MG63 (cell line): ENCODE data around the gene MFNG. TPM values are rescaled to one million over a fixed set of nuclear protein-coding genes. Genes with fewer than 3 reads are reported as not detected.

Experiments used
- DNase-seq: peaks from one replicate; pipeline ENCODE4 v3.0.0-alpha.2; 2020
- H3K27me3 ChIP-seq: fragments of 250-450 bp; sonication (Bioruptor Pico); 2 replicates; pipeline ENCODE4 v1.5.1; 2020; ENCODE audit warnings: mild to moderate bottlenecking, moderate library complexity
- H3K36me3 ChIP-seq: fragments of 250-450 bp; sonication (Bioruptor Pico); 2 replicates; pipeline ENCODE4 v1.5.1; 2020; ENCODE audit warnings: mild to moderate bottlenecking, moderate library complexity
- H3K4me3 ChIP-seq: fragments of 250-450 bp; sonication (Bioruptor Pico); 2 replicates; pipeline ENCODE4 v1.5.1; 2020; ENCODE audit warnings: mild to moderate bottlenecking, moderate library complexity
- H3K9me3 ChIP-seq: fragments of 250-450 bp; sonication (Bioruptor Pico); 2 replicates; pipeline ENCODE4 v1.5.1; 2020; ENCODE audit warnings: mild to moderate bottlenecking, moderate library complexity
- total RNA-seq: library from RNA; depleted of rRNA; stranded (reverse); fragments of >200 nt; shearing (Covaris generic); gene quantifications from 2 replicates; pipeline ENCODE4 v1.2.3, GENCODE V29; 2014; ENCODE audit warnings: low replicate concordance

MFNG gene
- total RNA-seq, 1 experiment from 2014 or later: 0.66 TPM

GRCh38 chr22:37428649-37429586, 57.3 kb downstream of the MFNG start:
- H3K4me3 ChIP-seq: no peak overlapping the region
- H3K9me3 ChIP-seq: peaks cover 7% of the 10 kb centered on the region; the same call in 1 of the 2 replicates
- H3K27me3 ChIP-seq: peaks cover 18% of the 10 kb centered on the region
- peak; percentile 47 for DNase-seq
- H3K36me3 ChIP-seq: no peaks in the 10 kb centered on the region

DNA sequence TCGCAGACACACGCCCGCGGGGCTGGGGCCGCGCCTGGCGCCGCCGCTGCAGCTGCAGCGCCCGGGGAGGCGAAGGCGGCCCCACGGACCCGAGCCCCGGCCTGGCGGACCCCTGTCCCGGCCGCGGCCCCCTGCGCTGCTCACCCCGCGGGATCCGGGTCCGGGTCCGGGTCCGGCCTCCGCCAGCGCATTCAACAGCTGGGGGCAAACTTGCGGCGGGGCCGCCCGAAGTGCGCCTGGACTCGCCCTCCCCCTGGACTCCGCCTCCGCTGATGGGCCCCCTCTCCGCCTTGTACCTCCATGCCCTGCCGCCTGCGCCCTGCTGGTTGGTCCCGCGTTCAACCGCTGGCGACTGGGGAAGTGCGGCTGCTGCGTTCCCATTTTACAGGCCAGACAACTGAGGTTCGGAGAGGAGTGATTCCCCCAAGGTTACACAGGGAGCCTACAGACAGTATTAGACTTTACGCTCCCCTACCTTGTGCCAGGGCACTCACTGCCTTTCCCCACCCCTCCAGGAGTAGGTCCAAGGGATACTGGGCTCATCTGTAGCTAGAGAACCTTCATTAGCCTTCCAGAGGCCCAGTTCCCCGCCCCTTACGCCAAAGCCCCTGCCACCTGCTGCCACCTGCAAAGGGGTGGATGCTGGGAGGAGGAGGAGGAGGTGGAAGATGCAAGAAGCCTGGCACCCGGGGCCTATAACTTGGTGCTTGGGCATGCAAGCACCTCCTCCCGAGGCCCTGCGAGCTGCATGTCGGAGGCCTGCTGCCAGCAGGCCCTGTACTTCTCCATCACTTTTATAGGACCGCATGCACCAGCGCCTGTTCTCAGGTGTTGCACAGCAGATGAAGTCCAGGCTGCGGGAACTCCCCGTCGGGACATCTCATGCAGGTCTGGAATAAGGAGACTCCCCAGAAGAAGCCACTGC, 58.2 kb downstream of the MFNG start:
- no peak overlapping the region; the same call in 1 of the 2 replicates for H3K4me3 ChIP-seq
- DNase-seq: no peak
- peaks cover 18% of the 10 kb centered on the region for H3K27me3 ChIP-seq
- peaks cover 7% of the 10 kb centered on the region; the same call in 1 of the 2 replicates for H3K9me3 ChIP-seq
- no peaks in the 10 kb centered on the region for H3K36me3 ChIP-seq

- peaks cover 18% of the 10 kb centered on the region for H3K27me3 ChIP-seq
Measured at GRCh38 chr22:37427135-37427710, 59.0 kb downstream of the MFNG start, which contains the start of gene ELFN2. Gene ELFN2, minus strand, starts transcription at chr22:37427479. Its CDS starts 51,945 bp downstream, at chr22:37375534.

GRCh38 chr22:37426706-37427134, 59.5 kb downstream of the MFNG start:
- Histone ChIP-seq H3K27me3 (peaks cover 18% of the 10 kb centered on the region), H3K9me3 (no peaks in the 10 kb centered on the region), H3K4me3 (peak overlapping the region; percentile 41; the same call in 1 of the 2 replicates), H3K36me3 (no peaks in the 10 kb centered on the region)
- DNase-seq: no peak

More at GRCh38 chr22:37427135-37427710, 59.0 kb downstream of the MFNG start, which contains the start of gene ELFN2:
- no peaks in the 10 kb centered on the region for H3K9me3 ChIP-seq
- peak; percentile 23 for DNase-seq
- peak within 1 kb of the TSS; percentile 41 for H3K4me3 ChIP-seq
- H3K36me3 ChIP-seq: no peaks in the 10 kb centered on the region

DNA sequence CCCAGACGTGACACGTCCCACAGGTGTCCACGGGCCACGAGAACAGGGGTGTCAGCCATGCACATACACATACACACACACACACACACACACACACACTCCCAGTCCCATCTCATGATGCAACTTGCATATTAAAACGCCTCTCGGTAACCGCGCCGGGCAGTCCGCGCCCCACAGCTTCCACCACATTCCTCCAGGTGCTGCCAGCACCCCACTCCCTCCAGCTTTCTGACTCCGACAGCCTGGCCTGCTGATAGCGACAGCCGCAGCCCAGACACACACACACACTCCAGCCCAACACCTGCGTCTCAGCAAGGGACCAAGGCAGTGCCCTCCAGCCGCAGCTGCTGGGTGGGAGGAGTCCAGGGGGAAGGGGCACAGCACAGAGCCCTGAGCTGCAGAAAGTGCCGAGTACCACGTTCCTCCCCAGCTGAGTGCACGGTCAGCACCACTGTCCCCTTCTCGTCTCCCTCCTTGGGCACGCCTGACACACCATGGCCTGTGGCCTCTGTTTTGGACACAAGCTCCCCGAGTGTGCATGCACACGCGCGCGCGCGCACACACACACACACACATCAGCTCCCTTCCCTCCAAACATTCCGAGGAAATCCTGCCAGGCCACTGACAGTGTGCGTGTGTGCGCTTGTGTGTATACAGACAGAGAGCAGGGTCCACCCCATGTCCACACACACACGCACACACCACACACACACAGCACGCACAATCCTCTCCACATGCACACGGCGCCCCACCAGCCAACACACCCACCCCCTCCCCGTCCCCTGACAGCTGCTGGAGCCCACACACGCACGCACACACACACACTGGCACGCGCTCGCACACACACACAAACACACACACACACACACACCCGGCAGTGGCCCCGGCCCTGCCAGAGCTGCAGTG, 60.1 kb downstream of the MFNG start:
- H3K4me3 ChIP-seq: no peak overlapping the region
- H3K9me3 ChIP-seq: no peaks in the 10 kb centered on the region
- no peaks in the 10 kb centered on the region for H3K36me3 ChIP-seq
- H3K27me3 ChIP-seq: peaks cover 19% of the 10 kb centered on the region
- DNase-seq: no peak

- no peak for DNase-seq
- Histone ChIP-seq H3K4me3 (no peak overlapping the region), H3K36me3 (no peaks in the 10 kb centered on the region), H3K27me3 (peaks cover 24% of the 10 kb centered on the region), H3K9me3 (no peaks in the 10 kb centered on the region)
Measured at GRCh38 chr22:37425369-37425768, 60.8 kb downstream of the MFNG start.

GRCh38 chr22:37423283-37423682, 62.9 kb downstream of the MFNG start:
- no peak for DNase-seq
- H3K4me3 ChIP-seq: no peak overlapping the region
- no peaks in the 10 kb centered on the region for H3K9me3 ChIP-seq
- H3K36me3 ChIP-seq: no peaks in the 10 kb centered on the region
- H3K27me3 ChIP-seq: peaks cover 27% of the 10 kb centered on the region

DNA sequence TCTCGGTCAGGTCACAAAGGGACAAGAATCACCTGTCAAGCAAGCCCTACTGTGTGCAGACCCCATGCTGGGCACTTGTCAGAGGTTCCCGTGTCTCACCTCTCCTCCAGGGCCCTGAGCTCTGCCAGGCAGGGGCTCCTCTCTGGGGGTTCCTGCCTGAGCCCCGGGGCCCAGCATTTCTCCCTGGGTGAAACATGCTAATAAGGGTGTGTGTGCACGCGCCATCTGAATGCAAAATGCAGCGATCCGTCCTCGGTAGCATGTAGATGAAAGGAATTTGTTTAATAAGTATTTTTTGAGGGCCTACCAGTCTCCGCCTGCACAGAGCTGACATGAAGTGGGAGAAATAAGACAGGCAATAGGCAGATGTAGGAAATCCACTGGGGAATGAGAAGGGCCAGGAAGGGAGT, 64.7 kb downstream of the MFNG start:
- H3K4me3 ChIP-seq: no peak overlapping the region
- H3K36me3 ChIP-seq: no peaks in the 10 kb centered on the region
- peaks cover 16% of the 10 kb centered on the region; the same call in 1 of the 2 replicates for H3K27me3 ChIP-seq
- DNase-seq: no peak
- H3K9me3 ChIP-seq: no peaks in the 10 kb centered on the region

DNA sequence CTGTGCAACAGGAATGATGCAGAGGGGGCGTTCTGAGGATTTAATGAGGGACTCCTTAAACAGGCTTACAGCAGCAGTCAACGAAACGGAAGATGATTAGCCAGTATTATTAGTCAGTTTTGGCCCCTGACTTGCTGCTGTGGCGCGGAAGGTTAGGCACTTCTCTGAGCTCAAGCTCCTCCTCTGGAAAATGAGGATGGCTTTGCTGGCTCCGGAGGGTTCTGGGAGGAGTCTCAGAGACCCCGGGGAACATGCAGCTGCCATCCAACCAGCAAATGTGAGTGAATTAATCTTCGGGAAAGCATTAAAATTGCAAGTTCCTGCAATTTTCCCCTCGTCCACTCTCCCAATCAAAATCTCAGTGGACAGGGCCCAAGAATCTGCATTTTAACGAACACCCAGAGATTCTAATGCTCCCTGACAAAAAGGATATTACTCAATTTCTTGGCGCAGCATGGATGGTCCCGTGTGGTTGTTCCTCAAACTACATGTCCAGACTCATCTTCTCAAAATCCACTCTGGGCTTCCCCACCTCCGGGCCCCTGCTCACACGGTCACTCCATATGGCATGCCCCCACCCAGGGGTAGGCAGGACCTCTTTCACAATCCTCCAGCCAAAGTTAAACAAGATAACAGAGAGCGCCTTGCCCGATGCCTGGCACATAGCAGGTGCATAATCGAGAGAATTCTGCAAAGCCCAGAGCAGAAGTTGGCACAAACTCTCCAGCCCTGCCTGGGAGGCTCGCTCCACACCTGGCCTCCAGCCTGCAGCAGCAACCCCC, 65.3 kb downstream of the MFNG start:
- H3K9me3 ChIP-seq: no peaks in the 10 kb centered on the region
- H3K36me3 ChIP-seq: no peaks in the 10 kb centered on the region
- DNase-seq: no peak
- peaks cover 14% of the 10 kb centered on the region; the same call in 1 of the 2 replicates for H3K27me3 ChIP-seq
- H3K4me3 ChIP-seq: no peak overlapping the region

- Histone ChIP-seq H3K9me3 (no peaks in the 10 kb centered on the region), H3K4me3 (no peak overlapping the region; the same call in 1 of the 2 replicates), H3K36me3 (no peaks in the 10 kb centered on the region), H3K27me3 (peaks cover 13% of the 10 kb centered on the region; the same call in 1 of the 2 replicates)
- DNase-seq: peak; percentile 14
Measured at GRCh38 chr22:37419969-37420685, 66.1 kb downstream of the MFNG start.

GRCh38 chr22:37419370-37419968, 66.7 kb downstream of the MFNG start:
- Histone ChIP-seq H3K27me3 (peaks cover 13% of the 10 kb centered on the region; the same call in 1 of the 2 replicates), H3K4me3 (no peak overlapping the region), H3K36me3 (no peaks in the 10 kb centered on the region), H3K9me3 (no peaks in the 10 kb centered on the region)
- DNase-seq: no peak
